Measurements from ENCODE around the gene TM4SF18.
A peak's percentile ranks its signal among the peaks of the same experiment; 100 is the strongest.
"Not testable (repeated sequence)": the region's sequence is repeated elsewhere in the genome, so short reads cannot be mapped to it uniquely, and the experiment has no call there.

TM4SF18 gene

GRCh38 chr3:149333176-149333859, at the start of gene TM4SF18:
TSS of gene TM4SF18 (minus strand) at chr3:149333636. CDS start at chr3:149333382, 254 bp downstream.
- DNase-seq, result no peak

GRCh38 chr3:149382518-149382917, 49.1 kb upstream of the TM4SF18 start:
- DNase-seq, result no peak

- DNase-seq, result no peak
These were observed 48.6 kb upstream of the TM4SF18 start for GRCh38 chr3:149382101-149382467.

GRCh38 chr3:149381173-149382100, 48.0 kb upstream of the TM4SF18 start:
- no peak for DNase-seq

- not testable (repeated sequence) for DNase-seq
These were observed 46.8 kb upstream of the TM4SF18 start for GRCh38 chr3:149380220-149380619.

- no peak for DNase-seq
These were observed 45.3 kb upstream of the TM4SF18 start for GRCh38 chr3:149378478-149379309.

GRCh38 chr3:149377408-149378364, 44.2 kb upstream of the TM4SF18 start, which contains the start of gene TM4SF1:
TSS of gene TM4SF1 (minus strand) at chr3:149377649. CDS start at chr3:149377547, 102 bp downstream.
- peak; percentile 80 for DNase-seq

GRCh38 chr3:149376718-149377407, 43.4 kb upstream of the TM4SF18 start:
- peak; percentile 43 for DNase-seq

GRCh38 chr3:149375501-149376196, 42.2 kb upstream of the TM4SF18 start:
- DNase-seq, result no peak

- no peak for DNase-seq
These were observed 41.5 kb upstream of the TM4SF18 start for GRCh38 chr3:149374793-149375500.

- no peak for DNase-seq
These were observed 41.0 kb upstream of the TM4SF18 start for GRCh38 chr3:149374391-149374790.

GRCh38 chr3:149373235-149374125, 40.0 kb upstream of the TM4SF18 start:
- no peak for DNase-seq

- no peak for DNase-seq
These were observed 38.3 kb upstream of the TM4SF18 start for GRCh38 chr3:149371723-149372114.

- no peak for DNase-seq
These were observed 37.7 kb upstream of the TM4SF18 start for GRCh38 chr3:149371001-149371722.

GRCh38 chr3:149369991-149370866, 36.8 kb upstream of the TM4SF18 start:
- DNase-seq, result no peak

- DNase-seq, result no peak
These were observed 35.5 kb upstream of the TM4SF18 start for GRCh38 chr3:149368674-149369497.
